Skeletal muscle cell (primary cell): ENCODE measurements around the gene COQ8A.
"Not testable (repeated sequence)": the region's sequence is repeated elsewhere in the genome, so short reads cannot be mapped to it uniquely, and the experiment has no call there.

Source experiments
- DNase-seq: peaks from one replicate; pipeline ENCODE4 v3.0.0-alpha.2; 2010; ENCODE audit warnings: low read depth
- H3K4me3 ChIP-seq: 2 replicates; pipeline ENCODE4 v1.5.1; 2011; ENCODE audit warnings: low read depth, mild to moderate bottlenecking, control low read depth, low read length, moderate library complexity

The COQ8A gene

GRCh38 chr1:226949401-226949800 lies 9.3 kb downstream of the COQ8A start:
- DNase-seq = no peak
- no peak overlapping the region for H3K4me3 ChIP-seq

GRCh38 chr1:226950316-226950715 lies 10.2 kb downstream of the COQ8A start:
- H3K4me3 ChIP-seq = no peak overlapping the region
- DNase-seq = no peak

- DNase-seq = no peak
- H3K4me3 ChIP-seq = no peak overlapping the region
Observed at GRCh38 chr1:226950871-226951270, 10.8 kb downstream of the COQ8A start.

- no peak overlapping the region for H3K4me3 ChIP-seq
Observed at GRCh38 chr1:226951286-226952117, 11.4 kb downstream of the COQ8A start.

GRCh38 chr1:226952118-226952441 lies 12.0 kb downstream of the COQ8A start:
- DNase-seq = no peak

More at GRCh38 chr1:226951286-226952117, 11.4 kb downstream of the COQ8A start:
- DNase-seq = no peak

GRCh38 chr1:226953175-226953800 lies 13.2 kb downstream of the COQ8A start:
- DNase-seq = no peak
- no peak overlapping the region for H3K4me3 ChIP-seq

More at GRCh38 chr1:226952118-226952441, 12.0 kb downstream of the COQ8A start:
- H3K4me3 ChIP-seq = no peak overlapping the region

GRCh38 chr1:226954337-226954736 lies 14.2 kb downstream of the COQ8A start:
- H3K4me3 ChIP-seq = no peak overlapping the region
- no peak for DNase-seq

GRCh38 chr1:226954777-226955176 lies 14.7 kb downstream of the COQ8A start:
- no peak for DNase-seq
- H3K4me3 ChIP-seq = no peak overlapping the region

- not testable (repeated sequence) for H3K4me3 ChIP-seq, DNase-seq
Observed at GRCh38 chr1:226955857-226956256, 15.8 kb downstream of the COQ8A start.

GRCh38 chr1:226956942-226957713 lies 17.0 kb downstream of the COQ8A start:
- no peak for DNase-seq
- no peak overlapping the region for H3K4me3 ChIP-seq

- no peak for DNase-seq
- no peak overlapping the region for H3K4me3 ChIP-seq
Observed at GRCh38 chr1:226957714-226958113, 17.6 kb downstream of the COQ8A start.

GRCh38 chr1:226958300-226958699 lies 18.2 kb downstream of the COQ8A start:
- no peak overlapping the region for H3K4me3 ChIP-seq
- no peak for DNase-seq

- no peak overlapping the region for H3K4me3 ChIP-seq
- no peak for DNase-seq
Observed at GRCh38 chr1:226960256-226960655, 20.2 kb downstream of the COQ8A start.

- DNase-seq = no peak
- no peak overlapping the region for H3K4me3 ChIP-seq
Observed at GRCh38 chr1:226960944-226961765, 21.1 kb downstream of the COQ8A start.

- H3K4me3 ChIP-seq = no peak overlapping the region
- DNase-seq = no peak
Observed at GRCh38 chr1:226962421-226963391, 22.6 kb downstream of the COQ8A start.

- no peak overlapping the region for H3K4me3 ChIP-seq
- DNase-seq = no peak
Observed at GRCh38 chr1:226964068-226964425, 24.0 kb downstream of the COQ8A start.

GRCh38 chr1:226964611-226965486 lies 24.8 kb downstream of the COQ8A start:
- H3K4me3 ChIP-seq = no peak overlapping the region
- no peak for DNase-seq
